ENCODE measurements around the gene SMAGP. TPM values are rescaled to one million over a fixed set of nuclear protein-coding genes. Genes with fewer than 3 reads are reported as not detected.
"Not testable (repeated sequence)": the region's sequence is repeated elsewhere in the genome, so short reads cannot be mapped to it uniquely, and the experiment has no call there.

SMAGP gene
- total RNA-seq, 4 donors from 2014 or later, result 31.6 to 68.7 (median 46.8) TPM

GRCh38 chr12:51285843-51286242 is 15.6 kb upstream of the SMAGP start:
- no peaks in the 10 kb centered on the region for H3K27me3 ChIP-seq
- 84% methylated on average over 1 of the region's 1 CpG for WGBS
- no peaks in the 10 kb centered on the region for H3K4me1 ChIP-seq
- TF ChIP-seq CTCF (IDR thresholded peaks at IDR 0.05), result no peak
- no peak for TF ChIP-seq EP300 (IDR thresholded peaks at IDR 0.05)
- TF ChIP-seq POLR2AphosphoS5 (IDR thresholded peaks at IDR 0.05), result no peak
- no peak for TF ChIP-seq POLR2A (IDR thresholded peaks at IDR 0.05)
- H3K9me3 ChIP-seq, result no peaks in the 10 kb centered on the region
- H3K4me3 ChIP-seq, result no peak overlapping the region
- no peak overlapping the region for H3K27ac ChIP-seq
- H3K36me3 ChIP-seq, result no peaks in the 10 kb centered on the region
- DNase-seq (ENCODE audit: low spot score in 2 of 2), result no peak

GRCh38 chr12:51281202-51281924 is 11.1 kb upstream of the SMAGP start:
- no peak overlapping the region for H3K4me3 ChIP-seq
- WGBS, result 93% methylated on average over 4 of the region's 4 CpGs
- no peaks in the 10 kb centered on the region for H3K27me3 ChIP-seq
- H3K9me3 ChIP-seq, result no peaks in the 10 kb centered on the region
- DNase-seq (ENCODE audit: low spot score in 2 of 2), result no peak
- H3K27ac ChIP-seq, result no peak overlapping the region
- TF ChIP-seq CTCF (IDR thresholded peaks at IDR 0.05) (no peak), POLR2A (IDR thresholded peaks at IDR 0.05) (no peak), POLR2AphosphoS5 (IDR thresholded peaks at IDR 0.05) (no peak), EP300 (IDR thresholded peaks at IDR 0.05) (no peak)
- no peaks in the 10 kb centered on the region for H3K4me1 ChIP-seq
- H3K36me3 ChIP-seq, result no peaks in the 10 kb centered on the region

GRCh38 chr12:51275088-51275487 is 4.9 kb upstream of the SMAGP start:
- Histone ChIP-seq H3K4me3 (no peak overlapping the region), H3K36me3 (no peaks in the 10 kb centered on the region), H3K27ac (no peak overlapping the region), H3K9me3 (no peaks in the 10 kb centered on the region), H3K4me1 (peaks cover 8% of the 10 kb centered on the region), H3K27me3 (no peaks in the 10 kb centered on the region)
- WGBS, result 83% methylated on average over 1 of the region's 1 CpG
- TF ChIP-seq CTCF (IDR thresholded peaks at IDR 0.05), result no peak
- no peak for TF ChIP-seq POLR2AphosphoS5 (IDR thresholded peaks at IDR 0.05)
- no peak for TF ChIP-seq EP300 (IDR thresholded peaks at IDR 0.05)
- TF ChIP-seq POLR2A (IDR thresholded peaks at IDR 0.05), result no peak
- no peak for DNase-seq (ENCODE audit: low spot score in 2 of 2)

- H3K27me3 ChIP-seq; H3K4me3 ChIP-seq; H3K27ac ChIP-seq; H3K36me3 ChIP-seq; DNase-seq (ENCODE audit: low spot score in 2 of 2); H3K9me3 ChIP-seq: not testable (repeated sequence)
- peaks cover 18% of the 10 kb centered on the region for H3K4me1 ChIP-seq
- 95% methylated on average over 7 of the region's 7 CpGs for WGBS
Observed at GRCh38 chr12:51272810-51273209, 2.6 kb upstream of the SMAGP start.

- Histone ChIP-seq H3K36me3 (no peaks in the 10 kb centered on the region), H3K9me3 (no peaks in the 10 kb centered on the region), H3K4me3 (peak overlapping the region; percentile 90), H3K27me3 (no peaks in the 10 kb centered on the region), H3K27ac (peak overlapping the region; percentile 89), H3K4me1 (peaks cover 18% of the 10 kb centered on the region)
- TF ChIP-seq POLR2AphosphoS5 (IDR thresholded peaks at IDR 0.05) (no peak), CTCF (IDR thresholded peaks at IDR 0.05) (no peak), EP300 (IDR thresholded peaks at IDR 0.05) (no peak), POLR2A (IDR thresholded peaks at IDR 0.05) (no peak)
- WGBS, result 53% methylated on average over 9 of the region's 9 CpGs
- peak in 1 of 2 donors; percentile 10 for DNase-seq (ENCODE audit: low spot score in 2 of 2)
Observed at GRCh38 chr12:51270951-51271518, 820 bp upstream of the SMAGP start.

All from suprapubic skin (tissue), 4 donors.